Osteocyte (in vitro differentiated cells): ENCODE measurements around the gene CELA2B. TPM values are rescaled to one million over a fixed set of nuclear protein-coding genes. Genes with fewer than 3 reads are reported as not detected.

Experiments
- DNase-seq: peaks from one replicate; pipeline ENCODE4 v3.0.0; 2021; ENCODE audit warnings: mixed read lengths; ENCODE audit not compliant: unreplicated experiment; ENCODE audit errors: extremely low spot score
- H3K27ac Mint-ChIP-seq: one replicate; pipeline ENCODE4 v1.8.0; 2021; ENCODE audit warnings: mild to moderate bottlenecking, mixed read lengths; ENCODE audit not compliant: unreplicated experiment
- H3K27me3 Mint-ChIP-seq: one replicate; pipeline ENCODE4 v1.8.0; 2021; ENCODE audit warnings: mixed read lengths; ENCODE audit not compliant: unreplicated experiment
- H3K36me3 Mint-ChIP-seq: one replicate; pipeline ENCODE4 v1.8.0; 2021; ENCODE audit warnings: mixed read lengths; ENCODE audit not compliant: unreplicated experiment
- H3K4me1 Mint-ChIP-seq: one replicate; pipeline ENCODE4 v1.8.0; 2021; ENCODE audit warnings: mixed read lengths; ENCODE audit not compliant: unreplicated experiment
- H3K4me3 Mint-ChIP-seq: one replicate; pipeline ENCODE4 v1.8.0; 2021; ENCODE audit warnings: mild to moderate bottlenecking, moderate library complexity, mixed read lengths; ENCODE audit not compliant: unreplicated experiment
- H3K9me3 Mint-ChIP-seq: one replicate; pipeline ENCODE4 v1.8.0; 2021; ENCODE audit warnings: mixed read lengths; ENCODE audit not compliant: unreplicated experiment
- CTCF ChIP-seq: fragments of 200-600 bp; sonication (generic); IDR thresholded peaks from 2 replicates; pipeline ENCODE4 v1.5.0; 2021; ENCODE audit warnings: antibody characterized with exemption, mild to moderate bottlenecking, moderate library complexity
- total RNA-seq: library from RNA; stranded (reverse); gene quantifications from 2 replicates; pipeline ENCODE4 v1.2.1, GENCODE V29; 2021

Gene CELA2B
- total RNA-seq, 1 donor from 2014 or later: not detected

GRCh38 chr1:15504436-15504835 lies 28.5 kb downstream of the CELA2B start:
- Mint-ChIP-seq H3K4me3 (no peak overlapping the region), H3K27ac (no peak overlapping the region), H3K4me1 (no peaks in the 10 kb centered on the region), H3K27me3 (no peaks in the 10 kb centered on the region), H3K9me3 (no peaks in the 10 kb centered on the region), H3K36me3 (peaks cover 2% of the 10 kb centered on the region)
- no peak for TF ChIP-seq CTCF
- no peak for DNase-seq

GRCh38 chr1:15506831-15507230 lies 30.9 kb downstream of the CELA2B start:
- H3K36me3 Mint-ChIP-seq: peaks cover 11% of the 10 kb centered on the region
- no peaks in the 10 kb centered on the region for H3K9me3 Mint-ChIP-seq
- TF ChIP-seq CTCF: no peak
- no peaks in the 10 kb centered on the region for H3K4me1 Mint-ChIP-seq
- H3K27me3 Mint-ChIP-seq: no peaks in the 10 kb centered on the region
- no peak overlapping the region for H3K27ac Mint-ChIP-seq
- H3K4me3 Mint-ChIP-seq: no peak overlapping the region
- no peak for DNase-seq

DNA sequence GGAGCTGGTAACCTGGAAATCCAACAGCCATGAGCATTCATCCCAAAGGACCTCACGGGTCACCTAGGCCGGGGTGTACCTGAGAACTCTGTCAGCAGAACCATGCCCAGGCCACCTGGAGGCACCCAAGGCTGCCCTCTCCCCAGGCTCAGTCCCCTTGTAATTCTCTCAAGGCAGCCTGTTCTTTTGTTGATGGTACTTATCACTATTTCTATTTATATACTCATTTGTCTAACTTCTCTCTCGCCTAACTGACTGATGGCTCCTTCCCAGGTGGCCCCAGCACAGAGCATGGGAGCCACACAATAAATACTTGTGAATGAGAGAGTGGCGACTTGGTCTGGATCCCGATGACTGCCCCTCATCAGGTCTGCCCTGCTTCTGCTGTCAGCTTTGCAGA lies 31.4 kb downstream of the CELA2B start:
- Mint-ChIP-seq H3K9me3 (no peaks in the 10 kb centered on the region), H3K36me3 (peaks cover 15% of the 10 kb centered on the region), H3K27ac (no peak overlapping the region), H3K27me3 (no peaks in the 10 kb centered on the region), H3K4me1 (no peaks in the 10 kb centered on the region), H3K4me3 (no peak overlapping the region)
- TF ChIP-seq CTCF: no peak
- DNase-seq: no peak

GRCh38 chr1:15508700-15509487 lies 33.0 kb downstream of the CELA2B start:
- H3K27me3 Mint-ChIP-seq: no peaks in the 10 kb centered on the region
- no peak overlapping the region for H3K4me3 Mint-ChIP-seq

More at GRCh38 chr1:15508700-15509487, 33.0 kb downstream of the CELA2B start:
- Mint-ChIP-seq H3K9me3 (no peaks in the 10 kb centered on the region), H3K36me3 (peaks cover 16% of the 10 kb centered on the region), H3K27ac (no peak overlapping the region), H3K4me1 (no peaks in the 10 kb centered on the region)
- no peak for TF ChIP-seq CTCF
- no peak for DNase-seq
